NCI-H345 treated with DMSO at 0.1 percent for 48 hours (cell line): Measurements from ENCODE around the gene FCHSD2.

Source experiments
- DNase-seq: peaks from one replicate; lab custom pipeline; 2025; ENCODE audit not compliant: unreplicated experiment; lab: John Stamatoyannopoulos, UW

Gene FCHSD2

GRCh38 chr11:72974487-72975205, 167.5 kb downstream of the FCHSD2 start:
- DNase-seq: no peak

GRCh38 chr11:72972496-72973128, 169.5 kb downstream of the FCHSD2 start:
- no peak for DNase-seq

- no peak for DNase-seq
Observed at GRCh38 chr11:72971192-72971967, 170.7 kb downstream of the FCHSD2 start.

DNA sequence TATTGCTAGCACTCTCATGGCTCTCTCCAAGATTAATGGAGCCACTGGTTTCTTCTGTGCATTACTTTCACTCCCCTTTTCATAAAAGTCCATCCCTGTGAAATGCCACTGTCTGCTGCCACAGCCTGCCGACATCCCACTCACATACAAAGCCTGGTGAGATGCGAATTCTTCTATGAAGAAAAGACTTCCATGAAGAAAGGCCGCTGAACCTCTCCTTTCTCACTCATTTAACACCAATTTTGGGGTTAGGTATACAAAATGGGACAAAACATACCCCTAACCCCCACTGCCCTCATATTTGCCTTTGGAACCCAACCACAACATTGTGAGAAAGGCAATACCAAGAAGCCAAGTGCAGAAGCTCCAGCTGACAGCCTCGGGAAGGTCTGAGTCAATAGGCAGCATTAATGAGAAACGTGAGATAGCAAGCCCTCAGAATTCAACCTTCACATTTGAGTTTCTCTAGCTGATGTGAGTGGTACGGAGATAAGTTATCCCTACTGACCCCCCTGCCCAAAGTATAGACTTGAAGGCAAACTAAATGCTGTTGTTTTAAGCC, 171.5 kb downstream of the FCHSD2 start:
- DNase-seq: no peak

- no peak for DNase-seq
Observed at GRCh38 chr11:72969894-72970335, 172.2 kb downstream of the FCHSD2 start.

DNA sequence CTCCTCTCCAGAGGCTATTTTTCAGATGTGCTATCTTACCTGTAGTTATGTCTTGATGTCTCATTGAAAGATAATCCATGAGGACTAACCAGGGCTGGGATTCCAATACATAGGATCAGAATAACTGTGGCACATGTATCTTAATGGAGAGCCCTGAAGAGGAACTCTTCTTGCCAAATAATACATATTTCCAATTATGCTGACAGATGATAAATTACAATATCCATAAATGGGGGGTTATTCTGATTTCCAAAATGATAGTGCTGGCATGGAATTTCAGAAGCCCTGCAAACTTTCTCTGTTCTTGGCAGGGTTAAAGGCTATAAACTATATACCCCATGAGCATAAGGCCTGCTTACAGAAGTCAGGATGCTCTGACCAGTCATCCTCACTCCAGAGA, 173.7 kb downstream of the FCHSD2 start:
- DNase-seq: no peak

DNA sequence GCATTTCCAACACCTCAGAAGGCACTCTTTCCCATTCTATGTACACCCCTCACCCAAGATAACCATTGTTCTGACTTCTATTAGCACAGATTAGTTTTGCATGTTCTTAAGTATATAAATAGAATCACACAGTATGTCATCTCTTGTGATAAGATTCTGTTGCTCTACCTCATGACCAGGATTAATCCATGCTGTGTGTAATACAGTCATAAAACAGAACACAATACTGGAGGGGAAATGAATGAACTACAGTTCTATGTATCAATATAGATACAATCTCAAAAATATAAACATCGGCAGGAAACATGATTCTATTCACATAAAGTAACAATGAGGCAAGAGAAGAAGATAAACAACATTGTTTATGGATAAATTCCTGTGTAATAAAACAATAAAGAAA, 176.4 kb downstream of the FCHSD2 start:
- no peak for DNase-seq

DNA sequence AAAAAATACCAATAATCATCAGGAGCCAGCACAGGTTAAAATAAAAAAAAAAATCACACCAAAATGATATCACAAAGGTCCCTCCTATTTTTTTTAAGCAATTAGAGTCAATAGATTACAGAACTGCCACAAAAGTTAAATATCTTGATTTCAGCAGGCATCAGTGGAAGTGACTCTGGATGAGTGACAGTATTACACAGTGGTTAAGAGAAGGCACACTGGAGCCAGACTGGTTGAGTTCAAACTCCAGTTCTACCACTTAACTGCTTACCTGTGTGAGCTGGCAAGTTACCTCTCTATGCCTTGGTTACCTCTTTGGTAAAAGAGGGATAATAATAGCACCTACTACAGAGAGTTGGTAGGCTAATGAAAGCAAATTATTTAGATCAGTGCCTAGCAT, 179.4 kb downstream of the FCHSD2 start:
- no peak for DNase-seq

GRCh38 chr11:72962084-72962483, 180.0 kb downstream of the FCHSD2 start:
- DNase-seq: no peak

GRCh38 chr11:72959998-72960731, 182.0 kb downstream of the FCHSD2 start:
- no peak for DNase-seq

DNA sequence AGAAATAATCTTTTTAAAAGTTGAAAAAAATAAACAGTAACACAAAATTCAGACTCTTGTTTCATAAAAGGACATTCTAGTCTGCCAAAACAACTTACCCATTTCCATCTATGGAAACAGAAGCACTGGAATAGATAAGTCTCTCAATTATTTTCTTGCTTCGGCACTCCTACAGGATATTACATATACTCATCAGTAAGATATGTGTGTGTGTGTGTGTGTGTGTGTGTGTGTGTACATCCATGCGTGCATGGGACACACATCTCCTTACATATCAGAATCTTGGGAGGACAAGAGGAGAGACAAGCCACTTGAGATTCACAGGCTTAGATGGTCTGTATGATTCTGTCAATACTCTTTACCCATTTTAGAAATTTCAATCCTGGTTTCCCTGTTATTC, 183.3 kb downstream of the FCHSD2 start:
- no peak for DNase-seq

DNA sequence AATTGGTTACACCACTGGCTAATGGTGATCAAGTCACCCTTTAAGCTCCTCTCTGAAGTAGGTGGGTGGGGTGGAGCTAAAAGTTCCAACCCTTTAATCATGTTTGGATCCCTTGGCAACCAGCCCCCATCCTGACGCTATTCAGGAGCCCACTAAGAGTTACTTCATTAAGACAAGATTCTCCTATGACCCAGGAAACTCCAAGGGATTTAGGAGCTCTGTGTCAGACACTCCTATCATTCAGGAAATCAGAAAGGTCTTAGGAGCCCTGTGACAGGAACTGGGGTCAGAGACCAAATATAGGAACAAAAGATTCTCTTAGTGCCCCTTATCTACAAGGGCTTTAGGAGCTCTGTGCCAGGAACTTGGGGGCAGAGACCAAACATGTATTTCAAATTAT, 186.7 kb downstream of the FCHSD2 start:
- no peak for DNase-seq

DNA sequence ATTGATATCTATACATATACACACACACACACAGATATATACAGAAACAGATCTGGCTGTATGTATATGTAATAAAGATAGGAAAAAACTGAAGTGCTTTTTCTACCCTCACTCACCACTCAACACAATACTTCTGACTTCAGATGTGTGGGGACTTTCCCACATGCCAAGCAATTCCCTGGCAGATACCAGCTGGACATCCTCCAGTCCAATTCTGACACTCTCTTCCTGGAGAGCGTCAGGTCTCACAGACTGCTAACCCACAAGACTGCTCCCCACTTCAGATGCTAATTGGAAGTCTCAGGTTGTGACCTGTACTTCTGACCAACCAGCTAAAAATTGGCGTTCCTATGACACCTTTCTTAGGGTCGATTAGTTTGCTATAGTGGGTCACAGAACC, 187.3 kb downstream of the FCHSD2 start:
- DNase-seq: no peak

- no peak for DNase-seq
Observed at GRCh38 chr11:72953637-72954036, 188.5 kb downstream of the FCHSD2 start.

DNA sequence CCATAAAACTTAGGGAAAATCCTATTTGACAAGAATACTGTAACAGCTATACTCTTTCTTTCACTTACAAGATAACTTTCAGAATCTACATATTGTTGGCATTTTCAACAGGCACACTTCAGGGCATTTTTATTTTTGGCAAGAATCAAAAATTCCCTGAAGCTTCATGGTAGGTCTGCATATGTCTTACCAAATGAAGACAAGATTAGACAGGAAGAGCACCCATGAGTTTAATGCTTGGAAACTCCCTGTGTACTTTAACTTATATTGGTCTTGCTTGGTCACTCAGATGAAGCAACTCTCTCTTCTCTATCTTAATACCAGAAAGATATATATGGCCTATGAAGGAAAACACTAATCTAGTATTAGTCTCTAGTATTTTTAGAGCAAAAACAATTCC, 190.2 kb downstream of the FCHSD2 start:
- DNase-seq: no peak

DNA sequence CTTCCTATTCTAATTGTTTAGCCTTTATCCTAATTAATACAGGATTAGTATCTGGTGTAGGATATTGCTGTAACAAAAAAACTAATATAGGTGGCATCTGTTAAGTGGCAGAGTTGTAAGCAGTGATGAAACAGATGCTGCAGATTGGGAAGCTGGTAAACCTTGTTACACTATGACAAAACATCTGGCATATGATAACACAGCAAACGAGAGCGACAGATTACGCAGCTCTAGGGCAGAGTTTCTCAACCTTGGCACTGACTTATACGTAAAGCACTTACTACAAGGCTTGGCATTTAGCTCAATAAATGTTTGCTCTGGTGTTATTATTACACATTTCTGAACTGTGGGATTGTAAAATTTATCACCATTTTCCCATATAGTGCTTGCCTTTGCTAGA, 190.9 kb downstream of the FCHSD2 start:
- DNase-seq: no peak

DNA sequence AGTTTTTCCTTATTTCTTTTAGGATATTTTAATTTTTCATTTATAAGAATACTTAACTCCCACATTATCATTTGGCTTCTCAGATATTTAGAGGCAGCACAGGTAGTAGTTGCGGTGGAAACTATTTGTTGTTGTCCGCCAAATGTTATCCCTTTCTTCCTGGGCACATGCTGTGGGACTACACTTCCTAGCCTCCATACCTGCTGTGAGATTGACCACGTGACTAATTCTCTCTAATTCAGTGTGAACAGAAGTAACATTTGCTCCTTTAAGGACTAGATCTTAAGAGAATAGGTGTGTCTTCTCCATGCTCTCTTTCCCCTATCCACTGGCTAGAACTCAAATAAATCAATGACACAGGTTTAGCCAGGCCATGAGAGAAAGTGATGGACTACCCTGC, 191.4 kb downstream of the FCHSD2 start:
- DNase-seq: no peak

DNA sequence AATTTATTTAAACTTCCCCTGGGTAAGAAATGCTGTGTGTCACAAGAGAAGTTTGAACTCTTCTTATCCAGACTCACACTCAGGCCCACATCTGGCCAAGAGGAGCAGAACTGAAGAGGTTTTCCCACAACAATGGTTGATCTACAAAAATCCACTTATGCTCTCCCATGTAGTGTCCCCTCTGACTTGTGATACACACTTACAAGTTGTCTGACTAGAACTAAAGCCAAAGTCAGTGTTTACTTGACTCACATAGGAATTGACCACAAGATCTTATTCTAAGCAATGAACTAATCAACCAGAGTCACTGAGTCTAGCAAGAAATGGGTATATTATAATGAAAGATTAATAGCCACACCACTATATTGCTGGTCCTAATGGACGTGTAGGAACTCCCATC, 194.9 kb downstream of the FCHSD2 start:
- no peak for DNase-seq

GRCh38 chr11:72943664-72944063, 198.5 kb downstream of the FCHSD2 start:
- DNase-seq: no peak

- DNase-seq: no peak
Observed at GRCh38 chr11:72940417-72940816, 201.7 kb downstream of the FCHSD2 start.

DNA sequence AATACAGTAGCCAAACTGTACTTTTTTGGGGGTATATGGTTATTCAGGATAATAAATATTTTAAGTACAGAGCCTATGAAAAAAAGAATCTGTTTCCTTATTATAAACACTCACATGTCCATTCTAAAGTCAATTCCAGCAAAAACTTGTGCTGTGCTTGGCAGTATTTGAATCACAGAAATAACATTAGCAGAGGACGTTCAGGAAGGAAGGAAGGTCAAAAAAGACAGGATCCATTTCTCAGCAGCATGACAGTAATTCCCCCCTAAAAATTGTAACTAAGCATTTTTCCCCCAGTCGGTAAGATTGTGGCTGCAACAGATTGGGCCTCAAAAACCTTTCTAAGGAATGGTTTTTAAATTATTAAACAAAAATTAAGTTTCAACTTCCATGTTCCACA, 203.1 kb downstream of the FCHSD2 start:
- no peak for DNase-seq
